Esophagus squamous epithelium (tissue), 5 donors: ENCODE results near the gene LSM4. TPM values are rescaled to one million over a fixed set of nuclear protein-coding genes. Genes with fewer than 3 reads are reported as not detected.
"Not testable (repeated sequence)": the region's sequence is repeated elsewhere in the genome, so short reads cannot be mapped to it uniquely, and the experiment has no call there.

ENCODE experiments used
- DNase-seq: peaks from one replicate; lab custom pipeline; 2025; lab: John Stamatoyannopoulos, UW
- H3K27ac ChIP-seq, 4 donors: fragments of 200-600 bp; sonication (generic); one replicate each; pipeline ENCODE4 v1.5.1; 2016 to 2019; ENCODE audit warnings: mild to moderate bottlenecking in 1 of 4
- H3K27me3 ChIP-seq, 4 donors: fragments of 200-600 bp; sonication (generic); 1 replicate in 3 of 4; 2 replicates in 1 of 4; pipeline versions ENCODE4 v1.5.1 to v1.6.0; 2017 to 2021; ENCODE audit warnings: antibody characterized with exemption in 1 of 4
- H3K36me3 ChIP-seq, 3 donors: fragments of 200-600 bp; sonication (generic); one replicate each; pipeline ENCODE4 v1.5.1; 2016 to 2019
- H3K4me1 ChIP-seq, 3 donors: fragments of 200-600 bp; sonication (generic); one replicate each; pipeline ENCODE4 v1.5.1; 2017 to 2019
- H3K4me3 ChIP-seq, 4 donors: fragments of 200-600 bp; sonication (generic); 1 replicate in 3 of 4; 2 replicates in 1 of 4; pipeline ENCODE4 v1.5.1; 2016 to 2019; ENCODE audit warnings: mild to moderate bottlenecking in 2 of 4, moderate library complexity in 1 of 4
- H3K9me3 ChIP-seq, 3 donors: fragments of 200-600 bp; sonication (generic); one replicate each; pipeline ENCODE4 v1.5.1; 2016 to 2019
- CTCF ChIP-seq, 6 experiments: fragments of 450-650 bp in 4 of 6; fragments of 200-600 bp in 2 of 6; sonication (generic) in 2 of 6; IDR thresholded peaks; one replicate each; pipeline ENCODE4 v1.5.1; 2016 to 2019; ENCODE audit warnings: antibody characterized with exemption in 6 of 6, mild to moderate bottlenecking in 4 of 6, moderate library complexity in 4 of 6
- POLR2A ChIP-seq, 4 donors: fragments of 450-650 bp; IDR thresholded peaks; one replicate each; pipeline ENCODE4 v1.6.1; 2017; ENCODE audit warnings: antibody characterized with exemption in 4 of 4, mild to moderate bottlenecking in 4 of 4, moderate library complexity in 3 of 4
- WGBS, 2 donors: methylation state at CpG; one replicate each; pipeline ENCODE4 v1.1.5; 2018; 5-methylcytosine and 5-hydroxymethylcytosine counted together
- intact Hi-C: fragments of 100-400 bp; cut with DNase I; formaldehyde crosslinking; loops from one replicate; pipeline ENCODE4 v1.15.0; 2022
- total RNA-seq, 4 donors: library from RNA; depleted of rRNA; stranded (reverse); fragments of >200 nt; gene quantifications; one replicate each; pipeline ENCODE4 v1.1.0, GENCODE V29; 2016
- donor health status: DM: yes; HTN: yes; CAD: no.

LSM4 gene
- total RNA-seq, 4 donors from 2014 or later: 97.3 to 228 (median 137) TPM

GRCh38 chr19:18353378-18354005 lies 30.6 kb upstream of the LSM4 start:
- Histone ChIP-seq H3K27ac (no peak overlapping the region), H3K4me3 (no peak overlapping the region), H3K4me1 (peaks cover 0 to 3% (median 0%) of the 10 kb centered on the region in 3 donors), H3K27me3 (no peaks in the 10 kb centered on the region), H3K9me3 (no peaks in the 10 kb centered on the region), H3K36me3 (peaks cover 0 to 34% (median 0%) of the 10 kb centered on the region in 3 donors)
- TF ChIP-seq POLR2A (IDR thresholded peaks at IDR 0.05) (no peak), CTCF (IDR thresholded peaks at IDR 0.05) (no peak)
- intact Hi-C loops: loop anchor here (5.0 kb wide), 1 partner anchor 59 kb away; no protein-coding TSS in a partner anchor
- WGBS, 2 donors: 83 to 95% methylated on average over 8 of the region's 8 CpGs
- no peak for DNase-seq

- peaks cover 0 to 15% (median 0%) of the 10 kb centered on the region in 3 donors for H3K36me3 ChIP-seq
- peaks cover 0 to 3% (median 0%) of the 10 kb centered on the region in 3 donors for H3K4me1 ChIP-seq
- no peaks in the 10 kb centered on the region for H3K9me3 ChIP-seq
- intact Hi-C loops: loop anchor here (5.0 kb wide), 1 partner anchor 61 kb away; no protein-coding TSS in a partner anchor
- no peak overlapping the region for H3K4me3 ChIP-seq
- no peaks in the 10 kb centered on the region for H3K27me3 ChIP-seq
- no peak overlapping the region for H3K27ac ChIP-seq
- no peak for DNase-seq
- 87 to 90% methylated on average over 6 to 7 of the region's 7 CpGs for WGBS, 2 donors
- TF ChIP-seq CTCF (IDR thresholded peaks at IDR 0.05) (no peak), POLR2A (IDR thresholded peaks at IDR 0.05) (no peak)
Measured at GRCh38 chr19:18351544-18351943, 28.7 kb upstream of the LSM4 start.

- TF ChIP-seq CTCF (IDR thresholded peaks at IDR 0.05) (no peak), POLR2A (IDR thresholded peaks at IDR 0.05) (no peak)
- Histone ChIP-seq H3K4me3 (no peak overlapping the region), H3K27me3 (no peaks in the 10 kb centered on the region), H3K36me3 (peaks cover 0 to 4% (median 0%) of the 10 kb centered on the region in 3 donors), H3K9me3 (no peaks in the 10 kb centered on the region), H3K27ac (no peak overlapping the region), H3K4me1 (peaks cover 0 to 12% (median 0%) of the 10 kb centered on the region in 3 donors)
- DNase-seq: no peak
- intact Hi-C loops: loop anchor here (5.0 kb wide), 1 partner anchor 62 kb away; no protein-coding TSS in a partner anchor
- WGBS, 2 donors: 87 to 88% methylated on average over 9 of the region's 9 CpGs
Measured at GRCh38 chr19:18350490-18350889, 27.6 kb upstream of the LSM4 start.

- WGBS, 2 donors: 41 to 45% methylated on average over 12 of the region's 12 CpGs
- no peak overlapping the region for H3K27ac ChIP-seq
- H3K36me3 ChIP-seq: no peaks in the 10 kb centered on the region
- H3K27me3 ChIP-seq: no peaks in the 10 kb centered on the region
- intact Hi-C loops: loop anchor here (5.0 kb wide), 1 partner anchor 63 kb away; no protein-coding TSS in a partner anchor
- H3K4me1 ChIP-seq: peaks cover 0 to 20% (median 0%) of the 10 kb centered on the region in 3 donors
- DNase-seq: no peak
- TF ChIP-seq POLR2A (IDR thresholded peaks at IDR 0.05) (no peak), CTCF (IDR thresholded peaks at IDR 0.05) (peak; percentile 51 to 86 (median 78))
- no peaks in the 10 kb centered on the region for H3K9me3 ChIP-seq
- no peak overlapping the region for H3K4me3 ChIP-seq
Measured at GRCh38 chr19:18349524-18350128, 26.8 kb upstream of the LSM4 start.

GRCh38 chr19:18348818-18349339 lies 26.0 kb upstream of the LSM4 start:
- H3K27ac ChIP-seq, DNase-seq, H3K9me3 ChIP-seq, intact Hi-C loops, H3K27me3 ChIP-seq, H3K36me3 ChIP-seq, H3K4me3 ChIP-seq: not testable (repeated sequence)
- peaks cover 0 to 27% (median 0%) of the 10 kb centered on the region in 3 donors for H3K4me1 ChIP-seq
- 79 to 80% methylated on average over 6 of the region's 6 CpGs for WGBS, 2 donors
